ENCODE measurements around the gene NBEAL2. TPM values are rescaled to one million over a fixed set of nuclear protein-coding genes. Genes with fewer than 3 reads are reported as not detected.

The NBEAL2 gene
- total RNA-seq, 4 donors from 2014 or later = 317 to 865 (median 347) TPM

- peaks cover 33% of the 10 kb centered on the region for H3K36me3 ChIP-seq
- H3K4me3 ChIP-seq = peak overlapping the region; percentile 15
- 66% methylated on average over 3 of the region's 3 CpGs for WGBS
- DNase-seq (ENCODE audit: low spot score in 2 of 2) = no peak
- H3K4me1 ChIP-seq = peaks cover 67% of the 10 kb centered on the region
- no peak for TF ChIP-seq EP300 (IDR thresholded peaks at IDR 0.05)
- no peak for TF ChIP-seq POLR2A (IDR thresholded peaks at IDR 0.05)
- TF ChIP-seq CTCF (IDR thresholded peaks at IDR 0.05) = no peak
- TF ChIP-seq POLR2AphosphoS5 (IDR thresholded peaks at IDR 0.05) = no peak
- H3K27me3 ChIP-seq = no peaks in the 10 kb centered on the region
- H3K9me3 ChIP-seq = no peaks in the 10 kb centered on the region
- H3K27ac ChIP-seq = peak overlapping the region; percentile 64
Measured at GRCh38 chr3:46986782-46987310, 7.4 kb downstream of the NBEAL2 start.

- H3K36me3 ChIP-seq = peaks cover 37% of the 10 kb centered on the region
- H3K27me3 ChIP-seq = no peaks in the 10 kb centered on the region
- no peaks in the 10 kb centered on the region for H3K9me3 ChIP-seq
- WGBS = 30% methylated on average over 2 of the region's 9 CpGs
- H3K4me1 ChIP-seq = peaks cover 62% of the 10 kb centered on the region
- no peak for DNase-seq (ENCODE audit: low spot score in 2 of 2)
- TF ChIP-seq POLR2AphosphoS5 (IDR thresholded peaks at IDR 0.05) (no peak), POLR2A (IDR thresholded peaks at IDR 0.05) (no peak), EP300 (IDR thresholded peaks at IDR 0.05) (no peak), CTCF (IDR thresholded peaks at IDR 0.05) (no peak)
- H3K4me3 ChIP-seq = peak overlapping the region; percentile 15
- peak overlapping the region; percentile 64 for H3K27ac ChIP-seq
Measured at GRCh38 chr3:46987319-46987742, 7.9 kb downstream of the NBEAL2 start.

GRCh38 chr3:46987743-46988401 lies 8.4 kb downstream of the NBEAL2 start:
- H3K4me1 ChIP-seq = peaks cover 56% of the 10 kb centered on the region
- DNase-seq (ENCODE audit: low spot score in 2 of 2) = no peak
- H3K27me3 ChIP-seq = no peaks in the 10 kb centered on the region
- no peak for TF ChIP-seq CTCF (IDR thresholded peaks at IDR 0.05)
- TF ChIP-seq POLR2AphosphoS5 (IDR thresholded peaks at IDR 0.05) = no peak
- no peak for TF ChIP-seq EP300 (IDR thresholded peaks at IDR 0.05)
- no peak for TF ChIP-seq POLR2A (IDR thresholded peaks at IDR 0.05)
- peak overlapping the region; percentile 15 for H3K4me3 ChIP-seq
- WGBS = 21% methylated on average over 7 of the region's 16 CpGs
- H3K9me3 ChIP-seq = no peaks in the 10 kb centered on the region
- H3K27ac ChIP-seq = peak overlapping the region; percentile 64
- peaks cover 42% of the 10 kb centered on the region for H3K36me3 ChIP-seq

- Histone ChIP-seq H3K27ac (no peak overlapping the region), H3K9me3 (no peaks in the 10 kb centered on the region), H3K4me3 (no peak overlapping the region), H3K4me1 (peaks cover 53% of the 10 kb centered on the region), H3K36me3 (peaks cover 49% of the 10 kb centered on the region), H3K27me3 (no peaks in the 10 kb centered on the region)
- DNase-seq (ENCODE audit: low spot score in 2 of 2) = no peak
- TF ChIP-seq EP300 (IDR thresholded peaks at IDR 0.05) = no peak
- no peak for TF ChIP-seq CTCF (IDR thresholded peaks at IDR 0.05)
- no peak for TF ChIP-seq POLR2A (IDR thresholded peaks at IDR 0.05)
- TF ChIP-seq POLR2AphosphoS5 (IDR thresholded peaks at IDR 0.05) = no peak
- 70% methylated on average over 2 of the region's 4 CpGs for WGBS
Measured at GRCh38 chr3:46988616-46989015, 9.2 kb downstream of the NBEAL2 start.

- Histone ChIP-seq H3K36me3 (peaks cover 55% of the 10 kb centered on the region), H3K27me3 (no peaks in the 10 kb centered on the region), H3K4me3 (no peak overlapping the region), H3K9me3 (no peaks in the 10 kb centered on the region), H3K27ac (no peak overlapping the region), H3K4me1 (peaks cover 52% of the 10 kb centered on the region)
- DNase-seq (ENCODE audit: low spot score in 2 of 2) = no peak
- TF ChIP-seq CTCF (IDR thresholded peaks at IDR 0.05) (no peak), POLR2A (IDR thresholded peaks at IDR 0.05) (no peak)
- WGBS = 88% methylated on average over 9 of the region's 17 CpGs
Measured at GRCh38 chr3:46989146-46989810, 9.8 kb downstream of the NBEAL2 start.
